Tongue (tissue), 2 donors: ENCODE measurements around the gene LRFN2. TPM values are rescaled to one million over a fixed set of nuclear protein-coding genes. Genes with fewer than 3 reads are reported as not detected.

Experiments used
- DNase-seq: peaks from one replicate; pipeline ENCODE4 v3.0.0-alpha.2; 2015
- total RNA-seq: library from RNA; depleted of rRNA; stranded (reverse); fragments of >200 nt; gene quantifications from one replicate; pipeline ENCODE4 v1.2.3, GENCODE V29; 2014

LRFN2 gene
- total RNA-seq, 1 donor from 2014 or later: 0.72 TPM

- DNase-seq: no peak
These were observed 189.7 kb downstream of the LRFN2 start for GRCh38 chr6:40397287-40398033.

- no peak for DNase-seq
These were observed 191.5 kb downstream of the LRFN2 start for GRCh38 chr6:40395698-40396076.

GRCh38 chr6:40395066-40395697 lies 192.0 kb downstream of the LRFN2 start:
- DNase-seq: no peak

DNA sequence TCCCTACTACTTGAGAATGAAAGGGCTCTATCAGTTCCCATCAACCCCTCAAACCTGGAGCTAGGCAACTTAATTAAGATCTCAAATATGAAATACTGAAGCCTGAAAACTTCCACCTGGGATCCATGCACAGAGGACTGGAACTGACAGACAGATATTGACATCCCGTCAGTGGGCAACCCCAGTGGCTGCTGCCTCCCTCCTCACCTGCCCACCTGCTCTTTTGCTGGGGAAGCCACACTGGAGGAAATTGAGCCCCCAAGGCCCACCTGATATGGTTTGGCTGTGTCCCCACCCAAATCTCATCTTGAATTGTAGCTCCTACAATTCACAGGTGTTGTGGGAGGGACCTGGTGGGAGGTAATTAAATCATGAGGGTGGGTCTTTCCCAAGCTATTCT lies 192.8 kb downstream of the LRFN2 start:
- no peak for DNase-seq

DNA sequence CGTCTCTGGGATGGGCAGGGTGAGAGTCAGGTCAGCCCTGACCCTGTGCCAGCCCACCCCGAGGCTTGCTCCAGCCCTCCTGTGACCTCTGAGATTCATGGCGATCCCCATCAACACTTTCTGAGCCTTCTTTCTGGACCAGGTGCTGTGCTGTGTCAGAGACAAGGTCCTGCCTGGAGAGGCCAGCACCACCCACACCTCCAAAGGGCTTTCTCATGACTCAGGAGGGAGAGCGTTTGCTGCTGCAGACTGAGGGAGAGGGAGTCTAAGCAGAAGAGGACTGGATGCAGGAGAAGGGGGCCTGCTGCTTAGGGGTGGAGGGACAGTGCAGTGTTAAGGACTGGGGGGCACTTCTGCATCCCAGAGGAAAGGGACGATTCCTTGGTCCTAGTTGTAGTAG lies 193.5 kb downstream of the LRFN2 start:
- no peak for DNase-seq

- DNase-seq: no peak
These were observed 194.6 kb downstream of the LRFN2 start for GRCh38 chr6:40392589-40392988.

DNA sequence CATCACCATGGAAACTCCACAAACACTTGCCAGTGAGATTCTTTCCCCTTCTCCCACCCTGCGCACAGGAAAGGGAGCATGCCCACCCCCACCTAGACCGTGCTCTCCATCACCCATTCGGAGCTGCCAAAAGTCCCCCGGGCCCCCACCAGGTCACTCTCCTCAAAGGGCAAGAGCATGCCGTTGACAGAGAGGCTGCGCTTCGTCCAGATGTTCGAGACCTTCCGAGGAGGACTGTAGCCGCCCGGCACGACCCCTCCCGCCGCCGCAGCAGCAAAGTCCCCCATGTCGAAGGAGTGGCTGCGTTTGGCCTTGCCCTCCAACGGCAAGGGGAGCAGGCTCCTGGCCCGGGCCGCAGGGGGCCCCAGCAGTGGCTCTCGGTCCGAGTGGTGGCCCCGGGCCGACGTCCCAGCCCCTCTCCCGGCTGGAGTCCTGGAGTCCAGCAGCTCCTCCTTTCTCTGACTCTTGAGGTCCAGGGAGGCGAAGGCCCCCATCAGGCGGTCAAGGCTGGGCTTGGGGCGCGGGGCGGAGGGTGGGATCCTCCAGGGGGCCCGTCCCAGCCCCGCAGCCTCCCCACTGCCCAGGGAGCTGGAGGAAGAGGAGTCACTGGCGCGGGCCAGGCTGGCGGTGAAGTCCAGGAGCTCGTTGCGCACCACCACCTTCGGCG lies 195.2 kb downstream of the LRFN2 start:
- DNase-seq: no peak

DNA sequence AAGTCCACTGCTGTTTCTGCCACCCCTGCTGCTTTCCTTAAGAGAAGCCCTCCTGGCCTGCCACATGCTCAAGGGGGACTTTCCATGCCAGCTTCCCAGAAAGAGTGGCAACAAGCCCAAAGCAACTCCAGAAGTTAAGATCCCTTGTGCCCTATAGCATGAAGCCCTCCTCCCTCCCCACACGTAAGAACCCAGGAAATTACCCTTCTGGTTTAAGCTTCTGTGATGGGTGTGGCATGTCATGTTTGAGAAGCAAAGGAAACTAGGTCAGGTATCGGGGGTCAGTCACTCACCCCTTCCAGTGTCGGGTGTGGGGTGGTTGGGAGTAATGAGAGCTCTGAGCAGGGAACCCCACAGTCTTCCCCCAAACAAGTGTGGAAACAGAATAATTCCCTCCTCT lies 196.1 kb downstream of the LRFN2 start:
- no peak for DNase-seq

DNA sequence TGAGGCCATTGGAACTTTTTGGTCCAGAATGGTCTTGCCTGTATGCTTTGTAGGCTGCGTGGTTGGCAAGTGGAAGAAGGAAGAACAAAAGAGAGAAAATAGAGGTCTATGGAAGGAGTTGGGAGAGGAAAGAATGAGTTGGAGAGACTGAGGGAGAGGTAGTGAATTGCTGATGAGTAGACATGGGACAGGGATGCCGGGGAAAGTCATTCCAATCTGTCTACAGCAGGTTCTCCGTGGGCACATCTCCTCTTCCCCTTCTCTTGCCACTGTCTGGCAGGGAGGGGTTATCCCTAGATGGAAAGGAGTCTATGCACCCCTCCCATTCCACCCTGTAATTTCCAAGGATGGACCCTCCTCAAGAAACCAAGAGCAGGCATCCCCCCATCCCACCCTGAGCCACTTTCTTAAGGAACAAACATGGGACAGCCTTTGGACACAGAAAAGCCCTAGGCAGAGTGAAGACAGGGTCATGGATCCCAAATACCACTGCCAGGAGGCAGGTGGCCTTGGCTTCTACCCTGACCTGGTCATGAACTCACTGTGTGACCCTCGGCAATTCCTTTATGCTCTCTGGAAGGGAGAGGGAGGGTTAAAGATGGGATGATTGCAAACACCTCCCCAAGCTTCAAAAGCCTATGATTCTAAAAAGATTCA lies 196.9 kb downstream of the LRFN2 start:
- no peak for DNase-seq

DNA sequence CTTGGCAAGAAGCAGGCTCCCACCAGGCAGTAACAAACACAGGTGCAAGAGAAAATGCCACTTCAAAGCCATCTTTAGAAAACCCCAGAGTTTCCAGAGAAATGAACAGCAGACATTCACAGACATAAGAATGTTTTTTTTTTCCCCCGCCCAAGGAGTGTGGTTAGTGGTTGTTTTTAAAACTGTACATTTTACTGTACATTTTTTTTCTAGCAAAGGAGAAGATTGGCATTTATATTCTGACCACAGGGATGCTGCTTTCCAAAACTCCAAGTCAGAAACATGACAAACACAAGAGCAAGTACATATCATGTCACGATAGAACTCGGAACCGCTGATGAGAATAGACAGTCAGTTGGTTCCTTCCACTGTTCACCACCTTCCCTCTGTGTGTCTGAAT lies 197.9 kb downstream of the LRFN2 start:
- no peak for DNase-seq

GRCh38 chr6:40387871-40388264 lies 199.3 kb downstream of the LRFN2 start:
- DNase-seq: no peak

- no peak for DNase-seq
These were observed 199.9 kb downstream of the LRFN2 start for GRCh38 chr6:40387127-40387870.

DNA sequence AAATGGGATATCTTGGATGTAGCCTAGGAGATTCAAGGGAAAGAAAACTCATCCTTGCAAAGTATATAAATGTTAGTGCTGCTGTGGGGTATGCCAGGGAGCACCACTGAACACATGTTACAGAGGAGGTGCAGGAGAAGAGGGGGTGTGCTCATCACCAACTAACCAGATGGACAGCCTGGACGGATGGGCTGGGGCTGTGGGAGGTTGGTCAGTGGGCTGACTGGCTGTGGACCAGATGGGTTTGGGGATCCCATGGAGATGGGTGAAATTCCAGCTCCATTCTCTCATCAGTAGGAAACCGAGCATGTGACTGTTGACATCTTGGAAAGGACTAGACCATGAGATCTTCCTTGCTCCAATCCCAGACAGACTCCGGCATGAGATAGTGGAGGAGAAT lies 201.0 kb downstream of the LRFN2 start:
- DNase-seq: no peak

- no peak for DNase-seq
These were observed 203.6 kb downstream of the LRFN2 start for GRCh38 chr6:40383348-40384115.

DNA sequence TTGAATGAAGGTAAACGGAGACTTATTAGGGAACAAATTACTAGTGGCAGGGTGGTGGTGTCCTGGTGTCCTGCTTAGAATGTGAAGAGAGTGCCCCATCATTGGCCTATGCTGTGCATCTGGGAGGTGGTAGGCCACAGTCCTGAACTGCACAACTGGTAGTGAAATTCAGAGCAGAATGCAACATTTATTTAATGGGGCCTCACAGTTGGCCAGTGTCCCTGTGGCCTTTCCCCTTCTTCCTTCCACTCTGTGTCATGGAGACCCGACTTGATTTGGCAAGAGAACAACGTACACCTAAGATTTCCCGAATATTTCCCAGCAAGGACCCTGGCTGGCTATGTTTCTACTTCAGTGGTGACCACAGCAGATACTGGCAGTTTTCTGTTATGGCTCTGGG lies 206.9 kb downstream of the LRFN2 start:
- no peak for DNase-seq

- no peak for DNase-seq
These were observed 207.4 kb downstream of the LRFN2 start for GRCh38 chr6:40379811-40380210.

DNA sequence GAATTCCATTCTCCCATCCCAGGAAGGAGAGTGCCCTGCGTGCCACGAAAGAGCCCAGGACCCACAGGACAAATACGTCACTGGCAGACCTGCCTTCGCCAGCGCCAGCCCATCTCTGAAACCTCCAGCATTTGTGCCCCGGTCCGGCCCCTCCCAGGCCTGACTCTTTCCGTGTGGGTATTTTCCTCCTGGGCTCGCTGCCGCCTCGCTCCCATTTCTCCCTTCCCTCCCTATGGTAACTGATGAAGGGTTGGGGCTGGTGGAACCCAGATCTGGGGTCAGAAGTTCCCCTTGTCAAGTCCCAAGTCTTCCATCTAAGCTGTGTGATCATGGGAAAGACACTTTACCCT lies 208.5 kb downstream of the LRFN2 start:
- no peak for DNase-seq

DNA sequence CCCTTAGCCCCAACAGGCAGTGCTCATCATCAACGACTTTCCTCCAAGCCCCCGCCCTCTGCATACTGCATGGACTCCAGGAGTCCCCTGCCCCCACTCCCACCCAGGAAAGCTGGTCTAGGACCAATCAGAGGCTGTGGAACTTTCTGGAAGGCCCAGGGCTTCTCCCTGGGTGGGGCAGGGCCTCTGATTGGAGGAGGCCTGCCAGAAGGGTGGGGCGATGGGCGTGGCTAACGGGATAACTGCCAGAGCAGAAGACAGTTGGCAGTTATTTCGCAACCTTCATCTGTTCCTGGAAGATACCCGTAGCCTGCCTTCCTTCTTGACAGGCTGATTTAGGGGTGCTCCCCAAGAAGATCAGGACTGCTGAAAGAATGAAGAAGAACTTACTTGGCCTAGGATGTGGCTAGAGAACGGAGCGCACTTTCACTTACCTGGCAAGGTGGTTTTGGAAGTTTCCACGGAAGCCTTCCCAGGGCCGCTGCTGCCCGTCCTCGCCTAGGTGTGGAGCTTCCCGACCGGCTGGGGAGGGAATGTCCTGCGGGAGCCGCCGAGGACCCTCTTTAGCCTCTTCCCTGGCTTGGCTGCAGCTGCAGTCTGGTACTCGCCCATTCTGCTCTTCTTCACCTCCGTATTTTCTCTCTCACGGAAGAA lies 209.0 kb downstream of the LRFN2 start:
- DNase-seq: no peak

DNA sequence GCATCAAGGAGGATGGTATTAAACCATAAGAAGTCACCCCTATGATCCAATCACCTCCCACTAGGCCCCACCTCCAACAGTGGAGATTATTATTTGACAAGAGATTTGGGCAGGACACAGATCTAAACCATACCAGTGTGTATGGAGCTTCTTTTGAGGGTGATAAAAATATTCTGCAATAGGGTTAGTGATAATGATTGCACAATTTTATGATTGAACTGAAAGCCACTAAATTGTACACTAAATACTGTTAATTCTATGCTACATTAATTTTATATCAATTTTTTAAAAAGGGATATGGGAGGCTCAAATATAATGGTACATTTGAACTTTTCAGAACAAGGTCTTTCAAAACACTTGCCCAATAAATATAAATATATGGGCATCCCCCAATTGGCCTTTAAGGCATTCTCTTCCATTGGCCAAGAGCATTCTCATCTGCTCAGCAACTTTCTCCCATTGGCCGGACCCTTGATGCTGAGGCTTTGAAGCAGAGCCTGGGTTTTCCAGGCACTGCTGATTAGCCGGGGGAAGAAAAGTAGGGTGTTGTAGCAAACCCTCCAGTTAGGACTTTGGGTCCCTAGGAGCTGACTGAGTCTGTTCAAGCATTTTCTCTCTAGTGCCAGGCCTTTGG lies 209.9 kb downstream of the LRFN2 start:
- no peak for DNase-seq

GRCh38 chr6:40376113-40376650 lies 211.0 kb downstream of the LRFN2 start:
- no peak for DNase-seq
